ENCODE results near the gene HLA-A.

- TF ChIP-seq YY1 (IDR thresholded peaks at IDR 0.05; ENCODE audit: insufficient read depth, insufficient read length), result no peak
- TF ChIP-seq SUZ12 (IDR thresholded peaks at IDR 0.05; ENCODE audit: extremely low read depth, insufficient read depth, insufficient read length), result no peak
- TF ChIP-seq ZNF274 (IDR thresholded peaks at IDR 0.05; ENCODE audit: low read depth, low read length), result no peak
Observed at GRCh38 chr6:29892696-29893095, 49.6 kb upstream of the HLA-A start.

All from NT2/D1 (cell line).